C4-2B (cell line): Measurements from ENCODE around the gene PCDHB11.
A peak's percentile ranks its signal among the peaks of the same experiment; 100 is the strongest.
"Not testable (repeated sequence)": the region's sequence is repeated elsewhere in the genome, so short reads cannot be mapped to it uniquely, and the experiment has no call there.

Experiments
- H3K27ac ChIP-seq: fragments of 450-650 bp; 2 replicates; pipeline ENCODE4 v1.5.1; 2017
- ZFX ChIP-seq: fragments of 450-650 bp; IDR thresholded peaks from 2 replicates; pipeline ENCODE4 v1.6.1; 2017
- TF ChIP-seq, protein P1 (sequence below): fragments of 450-650 bp; conservative IDR thresholded peaks from 2 replicates; pipeline ENCODE4 v1.5.1; 2017; ENCODE audit warnings: mild to moderate bottlenecking

PCDHB11 gene

GRCh38 chr5:141241496-141241895, 42.1 kb downstream of the PCDHB11 start:
- TF ChIP-seq ZFX = no peak
- TF ChIP-seq, protein P1, sequence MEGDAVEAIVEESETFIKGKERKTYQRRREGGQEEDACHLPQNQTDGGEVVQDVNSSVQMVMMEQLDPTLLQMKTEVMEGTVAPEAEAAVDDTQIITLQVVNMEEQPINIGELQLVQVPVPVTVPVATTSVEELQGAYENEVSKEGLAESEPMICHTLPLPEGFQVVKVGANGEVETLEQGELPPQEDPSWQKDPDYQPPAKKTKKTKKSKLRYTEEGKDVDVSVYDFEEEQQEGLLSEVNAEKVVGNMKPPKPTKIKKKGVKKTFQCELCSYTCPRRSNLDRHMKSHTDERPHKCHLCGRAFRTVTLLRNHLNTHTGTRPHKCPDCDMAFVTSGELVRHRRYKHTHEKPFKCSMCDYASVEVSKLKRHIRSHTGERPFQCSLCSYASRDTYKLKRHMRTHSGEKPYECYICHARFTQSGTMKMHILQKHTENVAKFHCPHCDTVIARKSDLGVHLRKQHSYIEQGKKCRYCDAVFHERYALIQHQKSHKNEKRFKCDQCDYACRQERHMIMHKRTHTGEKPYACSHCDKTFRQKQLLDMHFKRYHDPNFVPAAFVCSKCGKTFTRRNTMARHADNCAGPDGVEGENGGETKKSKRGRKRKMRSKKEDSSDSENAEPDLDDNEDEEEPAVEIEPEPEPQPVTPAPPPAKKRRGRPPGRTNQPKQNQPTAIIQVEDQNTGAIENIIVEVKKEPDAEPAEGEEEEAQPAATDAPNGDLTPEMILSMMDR = no peak
- no peak overlapping the region for H3K27ac ChIP-seq

DNA sequence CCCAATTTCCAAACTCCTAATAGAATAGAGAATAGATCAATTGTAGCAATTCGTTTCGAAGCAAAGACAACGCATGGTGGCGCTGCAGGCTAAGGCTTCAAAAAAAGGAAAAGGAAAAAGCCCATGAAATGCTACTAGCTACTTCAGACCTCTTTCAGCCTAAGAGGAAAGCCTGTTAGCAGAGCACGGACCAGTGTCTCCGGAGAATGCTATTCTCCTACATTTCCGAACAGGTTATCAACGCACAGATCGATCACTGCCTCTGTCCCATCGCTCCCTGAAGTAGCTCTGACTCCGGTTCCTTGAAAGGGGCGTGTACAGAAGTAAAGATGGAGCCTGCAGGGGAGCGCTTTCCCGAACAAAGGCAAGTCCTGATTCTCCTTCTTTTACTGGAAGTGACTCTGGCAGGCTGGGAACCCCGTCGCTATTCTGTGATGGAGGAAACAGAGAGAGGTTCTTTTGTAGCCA, 45.9 kb downstream of the PCDHB11 start, which contains the start of gene PCDHB15:
Gene PCDHB15 (plus strand): TSS at position 146 of the 468 bp plus-strand sequence. CDS start 184 bp downstream, at position 330.
- TF ChIP-seq, protein P1 = peak; percentile 35
- TF ChIP-seq ZFX = no peak
- no peak within 1 kb of the TSS for H3K27ac ChIP-seq

DNA sequence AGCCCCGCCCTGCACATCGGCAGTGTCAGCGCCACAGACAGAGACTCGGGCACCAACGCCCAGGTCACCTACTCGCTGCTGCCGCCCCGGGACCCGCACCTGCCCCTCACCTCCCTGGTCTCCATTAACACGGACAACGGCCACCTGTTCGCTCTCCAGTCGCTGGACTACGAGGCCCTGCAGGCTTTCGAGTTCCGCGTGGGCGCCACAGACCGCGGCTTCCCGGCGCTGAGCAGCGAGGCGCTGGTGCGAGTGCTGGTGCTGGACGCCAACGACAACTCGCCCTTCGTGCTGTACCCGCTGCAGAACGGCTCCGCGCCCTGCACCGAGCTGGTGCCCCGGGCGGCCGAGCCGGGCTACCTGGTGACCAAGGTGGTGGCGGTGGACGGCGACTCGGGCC, 47.5 kb downstream of the PCDHB11 start:
- not testable (repeated sequence) for H3K27ac ChIP-seq

- H3K27ac ChIP-seq = not testable (repeated sequence)
Measured at GRCh38 chr5:141247434-141247833, 48.0 kb downstream of the PCDHB11 start.

- H3K27ac ChIP-seq = no peak overlapping the region
- TF ChIP-seq, protein P1 = no peak
- TF ChIP-seq ZFX = no peak
Measured at GRCh38 chr5:141250576-141250975, 51.1 kb downstream of the PCDHB11 start.
